RKO (cell line): ENCODE measurements around the gene DPP6.

Source experiments
- DNase-seq: peaks from one replicate; pipeline ENCODE4 v3.0.0-alpha.2; 2016; ENCODE audit warnings: low spot score

DPP6 gene

DNA sequence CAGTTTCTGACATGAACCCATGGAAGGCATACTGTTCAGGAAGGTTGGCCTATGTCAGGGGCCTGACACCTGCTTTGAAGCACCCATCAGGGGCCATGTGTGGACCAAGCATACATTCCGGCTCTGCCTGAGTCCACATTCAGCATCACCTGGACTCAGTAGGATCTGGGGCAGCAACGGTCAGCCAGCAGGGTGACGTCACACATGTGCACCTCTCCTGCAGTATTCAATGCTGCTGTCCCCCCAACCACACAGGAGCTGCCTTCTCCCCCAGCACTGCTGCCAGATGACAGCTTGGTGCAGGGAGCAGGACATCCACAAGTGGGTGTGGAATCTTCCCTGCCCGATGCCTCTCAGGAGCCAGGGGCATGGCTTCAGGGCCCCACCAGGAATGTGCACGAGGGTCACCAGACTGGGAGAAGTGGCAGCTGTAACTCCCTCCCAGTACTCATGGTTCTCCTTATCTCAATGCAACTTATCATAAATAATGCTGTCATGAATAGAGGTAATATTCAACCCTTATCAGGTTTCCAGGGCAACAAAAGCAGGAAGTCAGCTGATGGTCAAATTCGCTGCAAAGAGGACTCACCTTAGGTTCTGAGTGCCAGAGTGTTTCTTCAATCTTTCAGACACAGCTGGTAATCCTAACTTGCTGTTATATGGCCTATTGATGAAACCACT, 657.8 kb downstream of the DPP6 start:
- DNase-seq: no peak

DNA sequence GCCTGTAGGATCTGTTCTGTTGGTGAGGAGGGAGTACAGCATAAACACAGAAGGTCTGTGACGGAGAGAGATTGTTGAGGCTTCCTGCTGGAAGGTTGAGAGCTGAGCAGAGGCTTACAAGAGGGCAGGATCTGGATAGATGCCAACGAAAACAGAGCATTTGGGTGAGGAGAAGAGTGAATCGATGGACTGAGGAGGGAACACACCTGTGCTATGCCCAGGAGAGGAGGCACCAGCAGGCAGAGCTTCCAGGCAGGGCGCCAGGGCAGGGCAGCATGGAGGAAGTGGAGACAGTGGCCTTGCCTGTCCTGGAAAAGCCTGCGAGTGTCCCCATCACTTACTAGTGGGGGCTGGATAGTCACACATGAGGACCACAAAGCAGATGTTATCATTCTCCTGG, 667.8 kb downstream of the DPP6 start:
- no peak for DNase-seq

GRCh38 chr7:154721086-154721485, 668.9 kb downstream of the DPP6 start:
- no peak for DNase-seq

DNA sequence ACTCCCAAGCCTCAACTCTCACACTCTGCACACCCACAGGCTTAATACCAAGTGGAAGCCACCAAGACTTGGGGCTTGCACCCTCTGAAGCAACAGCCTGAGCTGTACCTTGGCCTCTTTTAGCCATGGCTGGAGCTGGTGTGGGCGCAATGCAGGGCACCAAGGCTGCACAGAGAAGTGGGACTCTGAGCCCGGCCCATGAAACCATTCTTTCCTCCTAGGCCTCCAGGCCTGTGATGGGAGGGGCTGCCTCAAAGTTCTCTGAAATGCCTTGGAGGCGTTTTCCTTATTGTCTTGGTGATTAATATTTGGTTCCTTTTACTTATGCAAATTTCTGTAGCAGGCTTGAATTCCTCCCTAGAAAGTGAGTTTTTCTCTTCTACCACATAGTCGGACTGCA, 674.2 kb downstream of the DPP6 start:
- DNase-seq: no peak

- DNase-seq: no peak
These were observed 676.9 kb downstream of the DPP6 start for GRCh38 chr7:154729056-154729455.

GRCh38 chr7:154735766-154736165, 683.6 kb downstream of the DPP6 start:
- DNase-seq: no peak

GRCh38 chr7:154736389-154736788, 684.2 kb downstream of the DPP6 start:
- DNase-seq: no peak

GRCh38 chr7:154738216-154738615, 686.0 kb downstream of the DPP6 start:
- no peak for DNase-seq

GRCh38 chr7:154741131-154741530, 688.9 kb downstream of the DPP6 start:
- DNase-seq: no peak

DNA sequence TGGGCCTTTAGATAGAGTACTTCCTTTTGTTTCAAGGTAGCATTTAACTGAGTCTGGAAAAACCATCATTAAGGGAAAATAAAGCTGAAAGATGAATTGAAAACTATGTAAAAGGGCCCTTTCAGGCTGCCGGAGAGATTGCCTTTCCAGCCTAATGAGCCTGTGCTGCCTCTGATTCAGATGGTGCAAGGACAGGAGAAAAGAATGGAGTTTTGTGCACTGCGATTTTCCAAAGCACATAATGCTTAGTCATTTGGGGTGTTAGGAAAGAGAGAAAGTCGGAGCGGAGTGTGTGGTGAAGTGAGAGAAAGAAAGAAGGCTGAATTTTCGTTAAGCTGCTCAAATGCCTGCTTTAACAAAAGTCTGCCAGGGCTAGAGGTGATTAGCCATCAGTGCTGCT, 691.0 kb downstream of the DPP6 start:
- DNase-seq: no peak

DNA sequence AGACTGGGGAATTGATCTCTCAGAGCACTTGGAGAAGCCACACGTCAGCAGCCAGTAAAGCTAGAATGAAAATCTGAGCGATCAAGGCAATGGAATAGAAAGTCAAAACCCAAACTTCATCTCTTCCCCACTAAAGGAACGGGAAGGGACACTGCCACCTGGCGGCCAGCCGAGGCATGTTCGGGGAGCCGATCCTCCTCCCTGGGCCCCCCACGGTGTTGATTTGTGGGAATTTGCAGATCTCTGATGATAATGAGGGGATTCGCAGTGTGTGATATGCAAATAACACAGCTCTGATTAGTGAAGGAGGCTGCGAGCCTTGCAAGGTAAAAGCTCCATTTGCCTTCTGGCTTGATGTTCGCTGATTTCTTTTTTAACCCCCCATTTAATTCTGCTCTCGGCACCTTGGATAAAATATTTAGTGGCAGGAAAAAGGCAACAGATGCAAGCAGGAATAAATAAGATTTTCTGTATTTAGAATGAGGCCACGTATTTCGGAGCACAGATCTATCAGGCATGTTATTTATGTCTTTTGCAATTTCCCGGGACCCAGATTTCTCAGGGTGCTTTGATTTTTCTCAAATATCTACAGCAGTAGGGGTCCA, 692.2 kb downstream of the DPP6 start:
- DNase-seq: peak; percentile 45

GRCh38 chr7:154744861-154745258, 692.7 kb downstream of the DPP6 start:
- no peak for DNase-seq

DNA sequence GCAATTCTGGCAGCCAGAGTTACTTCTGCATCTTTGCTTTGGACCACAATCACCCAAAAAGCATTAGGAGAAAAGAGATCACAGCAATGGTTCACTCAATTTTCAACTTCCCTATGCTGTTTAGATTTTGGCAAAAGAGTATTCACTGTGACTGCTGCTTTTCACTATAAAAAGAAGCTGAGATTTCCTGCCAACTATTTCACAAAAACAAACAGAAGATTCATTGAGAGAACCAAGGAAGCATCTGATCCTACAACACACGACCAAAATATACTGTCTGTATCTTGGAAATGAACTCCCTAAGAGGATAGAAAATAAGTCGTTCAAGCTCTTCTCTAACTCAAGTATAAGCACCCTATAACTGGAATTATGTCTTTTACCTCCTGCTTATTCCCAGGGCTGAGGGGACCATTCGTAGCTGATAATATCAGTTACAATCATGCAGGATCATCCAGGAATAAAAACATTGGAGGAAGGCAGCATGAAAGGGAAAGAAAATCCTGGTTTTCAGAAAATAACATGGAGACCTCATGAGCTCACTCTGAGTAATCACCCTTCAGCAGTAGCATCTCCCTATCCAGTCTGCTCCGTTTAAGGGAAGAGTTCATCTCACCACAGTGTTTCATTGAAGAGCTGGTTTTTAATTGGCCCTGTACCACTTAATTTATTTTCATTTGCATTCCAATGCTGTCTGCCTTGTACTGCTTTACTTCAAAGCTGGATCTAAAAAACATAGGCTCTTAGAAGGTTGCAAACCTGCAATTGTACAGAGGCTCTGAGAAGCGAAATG, 694.6 kb downstream of the DPP6 start:
- DNase-seq: peak; percentile 7

GRCh38 chr7:154748089-154748786, 696.0 kb downstream of the DPP6 start:
- no peak for DNase-seq

DNA sequence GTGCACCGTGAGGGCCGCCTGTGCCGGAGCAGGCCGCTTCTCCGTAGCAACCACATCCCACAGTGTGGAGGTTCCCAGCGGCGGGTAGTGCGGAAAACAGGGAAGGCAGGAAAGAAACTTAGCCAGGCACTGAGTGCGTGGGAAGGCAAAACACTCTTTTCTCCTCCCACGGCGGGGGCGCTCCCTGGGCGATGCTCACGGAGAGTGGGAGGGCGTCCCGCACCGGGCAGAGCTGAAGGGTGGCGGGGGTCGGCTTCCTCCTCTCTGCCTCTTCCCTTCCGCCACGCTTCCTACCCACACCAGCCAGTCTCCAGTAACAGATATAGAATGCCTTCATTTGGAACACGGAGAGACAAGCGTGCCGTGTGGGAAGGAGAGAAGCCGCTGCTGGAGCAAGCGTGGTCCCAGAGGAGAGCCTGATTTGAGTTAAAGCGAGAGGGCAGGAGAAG, 698.2 kb downstream of the DPP6 start:
- DNase-seq: no peak

DNA sequence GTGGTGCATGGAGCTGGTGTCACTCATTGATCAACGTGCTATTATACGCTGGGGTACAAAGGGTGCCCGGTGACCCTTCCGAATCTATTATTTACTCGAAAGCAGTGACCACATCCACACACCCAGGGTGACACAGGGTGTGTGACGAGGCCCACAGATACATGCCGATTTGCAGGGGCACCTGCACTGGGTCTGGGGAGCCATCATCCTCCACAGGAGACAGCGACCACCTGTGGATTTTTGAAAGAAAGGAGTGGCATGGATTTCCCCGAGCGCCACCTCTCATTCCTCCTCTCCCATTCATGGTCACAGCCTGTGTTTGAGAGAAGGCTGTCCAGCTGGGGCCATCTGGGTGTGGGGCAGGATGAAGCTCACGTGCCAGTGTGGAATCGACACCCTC, 701.0 kb downstream of the DPP6 start:
- DNase-seq: no peak

- DNase-seq: no peak
These were observed 705.6 kb downstream of the DPP6 start for GRCh38 chr7:154757756-154758155.

- no peak for DNase-seq
These were observed 707.8 kb downstream of the DPP6 start for GRCh38 chr7:154759989-154760388.

GRCh38 chr7:154765118-154765517, 712.9 kb downstream of the DPP6 start:
- DNase-seq: no peak

DNA sequence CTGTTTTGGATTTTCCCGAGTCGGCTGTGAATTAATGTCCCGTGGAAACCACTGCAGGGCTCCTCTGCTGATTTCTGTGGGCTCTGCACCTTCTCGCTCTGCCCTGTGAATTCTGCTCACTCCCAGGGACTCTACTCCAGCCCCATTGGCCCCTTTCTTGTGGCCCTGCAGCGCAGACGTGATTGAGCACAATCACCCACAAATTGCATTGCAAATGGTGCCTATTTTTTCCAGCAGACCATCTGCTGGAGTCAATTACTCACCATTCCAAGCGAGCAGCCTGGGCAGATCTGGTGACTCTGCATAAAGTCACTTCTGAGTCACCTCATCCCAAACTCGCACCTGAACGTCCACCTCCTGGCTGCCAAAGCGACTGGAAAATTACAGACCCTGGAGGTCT, 714.9 kb downstream of the DPP6 start:
- peak; percentile 56 for DNase-seq

DNA sequence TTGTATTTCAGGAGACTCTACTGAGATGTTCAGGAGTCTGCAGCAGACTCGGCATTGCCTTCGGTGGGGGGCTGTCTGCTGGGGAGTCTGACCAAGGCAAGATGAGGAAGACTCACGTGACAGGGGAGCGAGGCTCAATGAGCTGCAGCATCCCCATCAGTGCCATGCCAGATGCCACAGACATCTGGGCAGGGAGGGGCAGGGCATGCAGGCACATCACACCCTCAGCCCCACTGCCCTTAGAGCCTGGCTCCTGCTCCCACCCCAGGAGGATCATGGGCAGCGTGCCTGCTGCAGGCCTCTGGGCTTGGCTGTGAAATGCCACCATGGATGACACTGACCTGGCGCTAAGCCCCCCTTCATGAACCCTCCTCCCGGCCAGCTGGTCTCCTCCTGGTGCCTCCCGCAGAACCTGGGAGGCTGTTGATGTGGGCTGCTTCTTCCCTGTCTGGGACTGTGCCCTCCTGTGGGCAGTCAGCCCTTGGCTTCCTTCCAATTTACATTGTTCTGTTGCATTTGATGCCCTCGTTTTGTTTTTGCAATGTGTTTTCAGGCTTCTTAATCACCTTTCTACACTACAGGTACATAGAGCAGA, 715.7 kb downstream of the DPP6 start:
- no peak for DNase-seq

DNA sequence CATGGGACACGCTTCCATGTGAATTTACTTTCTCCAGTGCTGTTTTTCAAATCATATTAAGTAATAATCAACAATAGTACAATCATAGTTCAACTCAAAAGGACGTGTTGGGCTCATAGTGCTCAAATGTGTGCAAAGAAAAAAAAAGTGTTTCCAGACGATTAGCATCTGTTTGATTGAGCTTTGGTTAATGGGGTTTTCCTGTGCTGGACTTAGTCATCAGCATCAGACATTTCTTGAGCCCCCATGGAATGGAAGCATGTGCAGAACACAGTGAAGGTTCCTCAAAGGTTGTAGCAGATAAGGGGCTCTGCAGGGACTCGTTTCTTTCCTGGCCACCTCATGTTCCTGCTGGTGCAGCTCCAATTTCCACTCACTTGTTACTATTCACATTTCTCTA, 716.8 kb downstream of the DPP6 start:
- no peak for DNase-seq
